Nucleus accumbens (tissue), 56 donors: ENCODE measurements around the gene WDR64.
A peak's percentile ranks its signal among the peaks of the same experiment; 100 is the strongest.

Source experiments
- DNase-seq, 56 donors: peaks; one replicate each; lab custom pipeline; 2025; lab: John Stamatoyannopoulos, UW

The WDR64 gene

GRCh38 chr1:241652012-241652411 lies at the start of gene WDR64:
Gene WDR64, plus strand, starts transcription at chr1:241652281. Its CDS starts 204 bp downstream, at chr1:241652485.
- DNase-seq = no peak

GRCh38 chr1:241603731-241604245 lies 48.3 kb upstream of the WDR64 start:
- no peak for DNase-seq

- DNase-seq = no peak
Measured at GRCh38 chr1:241605146-241605805, 46.8 kb upstream of the WDR64 start.

- DNase-seq = no peak
Measured at GRCh38 chr1:241606544-241606943, 45.5 kb upstream of the WDR64 start.

- no peak for DNase-seq
Measured at GRCh38 chr1:241607497-241607896, 44.6 kb upstream of the WDR64 start.

- no peak for DNase-seq
Measured at GRCh38 chr1:241608379-241609033, 43.6 kb upstream of the WDR64 start.

- DNase-seq = no peak
Measured at GRCh38 chr1:241610056-241610815, 41.8 kb upstream of the WDR64 start.

GRCh38 chr1:241611063-241611462 lies 41.0 kb upstream of the WDR64 start:
- no peak for DNase-seq

GRCh38 chr1:241611736-241612135 lies 40.3 kb upstream of the WDR64 start:
- DNase-seq = no peak

- peak in 3 of 56 donors; percentile 1 to 32 (median 4) for DNase-seq
Measured at GRCh38 chr1:241612533-241613477, 39.3 kb upstream of the WDR64 start.

GRCh38 chr1:241614144-241614543 lies 37.9 kb upstream of the WDR64 start:
- DNase-seq = no peak

- no peak for DNase-seq
Measured at GRCh38 chr1:241614572-241614971, 37.5 kb upstream of the WDR64 start.

GRCh38 chr1:241615043-241615974 lies 36.8 kb upstream of the WDR64 start:
- no peak for DNase-seq

- DNase-seq = no peak
Measured at GRCh38 chr1:241617426-241617825, 34.7 kb upstream of the WDR64 start.

- DNase-seq = no peak
Measured at GRCh38 chr1:241622669-241623068, 29.4 kb upstream of the WDR64 start.

GRCh38 chr1:241624935-241625334 lies 27.1 kb upstream of the WDR64 start:
- DNase-seq = no peak

- peak in 4 of 56 donors; percentile 2 to 14 (median 6) for DNase-seq
Measured at GRCh38 chr1:241627453-241628259, 24.4 kb upstream of the WDR64 start.

GRCh38 chr1:241630005-241630404 lies 22.1 kb upstream of the WDR64 start:
- DNase-seq = no peak
